SH-SY5Y (cell line): ENCODE measurements around the gene NRAS.

Experiments used
- GATA2 ChIP-seq: IDR thresholded peaks from 2 replicates; pipeline ENCODE4 v1.6.1; 2011; ENCODE audit warnings: mild to moderate bottlenecking, low read depth, low read length
- GATA3 ChIP-seq: IDR thresholded peaks from 2 replicates; pipeline ENCODE4 v1.6.1; 2011; ENCODE audit warnings: low read depth, mild to moderate bottlenecking, low read length, moderate library complexity

DNA sequence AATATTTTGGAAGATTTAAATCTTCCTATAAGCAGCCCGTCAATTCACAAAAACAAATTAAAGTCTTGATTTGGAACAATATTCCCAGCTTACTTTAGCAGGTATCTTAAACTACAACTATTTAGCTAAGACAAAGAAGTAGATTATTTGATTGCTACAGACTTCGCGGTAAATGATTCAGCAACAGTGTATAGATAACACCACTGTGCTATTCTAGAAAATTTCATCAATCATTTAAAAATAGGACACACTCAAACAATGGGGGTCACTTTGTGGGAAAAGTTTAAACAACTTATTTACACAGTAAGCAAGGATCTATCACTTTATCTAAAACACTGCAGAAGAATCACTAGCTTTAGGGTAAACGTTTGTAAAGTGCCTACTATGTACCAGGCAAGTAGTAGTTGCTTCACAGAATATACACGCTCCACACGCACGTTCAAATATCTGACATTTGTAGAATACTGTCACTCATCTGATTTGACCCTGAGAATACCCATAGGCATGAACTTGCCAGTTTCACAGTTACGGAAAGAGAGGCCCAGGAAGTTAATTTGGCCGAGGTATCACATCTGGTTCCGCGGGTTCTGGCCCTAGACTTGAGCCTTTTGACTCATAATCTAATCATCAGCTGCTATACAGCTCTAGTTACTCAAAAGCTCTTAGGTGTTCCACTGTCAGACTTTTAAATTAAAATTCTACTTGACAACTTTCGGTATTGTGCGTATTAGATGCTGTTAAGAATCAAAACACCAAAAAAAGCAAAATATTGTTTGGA lies 47.6 kb downstream of the NRAS start:
- no peak for TF ChIP-seq GATA2
- no peak for TF ChIP-seq GATA3
